ENCODE results near the gene ETFDH.
"Not testable (repeated sequence)": the region's sequence is repeated elsewhere in the genome, so short reads cannot be mapped to it uniquely, and the experiment has no call there.

ETFDH gene

DNA sequence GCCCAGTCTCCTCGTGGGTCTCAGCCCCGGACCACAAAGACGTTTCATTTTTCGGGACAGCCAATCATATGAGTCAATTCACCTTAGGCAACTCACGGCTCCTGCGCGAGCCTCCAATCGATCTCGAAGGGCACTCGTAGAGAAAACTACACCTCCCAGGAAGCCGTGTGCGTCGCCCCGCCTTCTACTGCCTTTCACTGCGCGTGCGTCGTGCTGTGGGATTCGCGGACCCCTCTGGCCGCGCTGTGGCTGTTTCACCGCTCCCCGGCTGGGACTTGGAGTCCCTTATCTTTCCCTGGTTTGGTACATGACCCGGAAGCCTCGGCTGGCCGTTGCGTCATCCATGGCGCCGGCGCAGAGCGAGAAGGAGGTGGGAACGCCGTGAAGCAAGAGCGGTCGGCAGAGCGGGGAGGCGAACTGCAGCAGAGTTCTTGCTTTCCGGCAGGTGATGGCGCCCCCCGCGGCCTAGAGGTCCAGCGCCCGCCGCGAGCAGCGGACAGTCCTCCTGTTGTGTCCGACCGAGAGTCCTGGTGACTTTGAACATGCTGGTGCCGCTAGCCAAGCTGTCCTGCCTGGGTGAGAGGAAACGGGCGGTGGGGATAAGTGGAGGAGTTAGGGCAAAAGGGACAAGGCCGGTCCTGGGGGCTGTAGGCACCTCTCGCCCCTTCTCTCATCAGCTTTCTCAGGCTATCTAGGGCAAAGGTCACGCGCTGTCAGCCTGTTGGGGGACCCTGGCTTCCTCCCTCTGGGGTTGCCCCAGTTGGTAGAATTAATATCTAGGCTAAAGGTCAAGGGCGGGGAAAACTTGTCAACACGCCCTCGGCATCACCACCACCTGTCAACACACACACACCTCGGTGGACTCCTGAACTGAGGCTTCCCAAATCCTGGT is at the start of gene ETFDH:
ETFDH (plus strand) TSS at position 382 of the 892 bp plus-strand sequence; CDS start at position 543, 161 bp downstream.
- peak; percentile 99 for DNase-seq

DNA sequence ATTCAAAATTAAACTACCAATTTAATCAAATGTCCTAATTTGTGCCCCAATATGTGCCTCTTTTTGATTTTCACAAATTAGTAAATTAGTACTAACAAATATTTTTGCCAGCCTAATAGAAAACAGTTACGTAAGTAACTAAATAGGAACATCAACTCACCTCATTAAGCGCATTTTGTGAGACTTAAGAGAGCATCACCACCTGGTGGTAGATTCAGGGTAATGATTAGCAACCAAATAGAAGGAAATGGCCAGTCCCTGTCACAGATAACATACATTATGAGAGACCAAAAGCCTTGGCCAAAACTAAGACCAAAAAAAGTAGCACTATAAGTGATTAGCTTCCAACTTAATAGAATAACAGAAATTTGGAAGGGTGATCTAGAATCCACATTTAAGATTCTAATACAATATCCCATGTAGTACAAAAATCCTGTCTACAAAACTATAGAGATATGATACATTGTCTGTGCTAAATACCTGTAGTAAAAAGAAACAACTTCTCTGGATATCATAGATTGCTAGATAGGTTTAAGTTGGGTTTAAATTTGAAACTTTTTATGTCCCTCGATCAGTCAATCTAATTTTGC is 47.1 kb upstream of the ETFDH start:
- peak; percentile 75 for DNase-seq

DNA sequence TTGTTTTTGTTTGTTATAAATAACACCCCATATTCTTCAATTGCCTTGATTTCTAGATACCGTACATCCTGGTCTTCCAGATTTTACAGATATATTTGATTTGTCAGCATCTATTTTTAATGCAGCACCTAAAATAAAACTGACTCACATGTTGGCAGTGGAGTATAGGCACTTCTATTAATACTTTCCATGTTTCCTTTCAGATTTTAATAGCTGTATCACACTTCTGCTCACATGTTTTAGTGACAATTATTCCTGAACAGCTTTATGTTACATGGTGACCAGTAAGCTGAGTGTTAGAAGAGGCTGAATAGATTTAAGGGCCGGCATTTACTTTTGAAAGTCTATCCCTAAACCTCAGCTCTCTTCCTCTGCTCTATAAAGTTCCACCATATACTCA is 46.6 kb upstream of the ETFDH start:
- DNase-seq, result no peak

DNA sequence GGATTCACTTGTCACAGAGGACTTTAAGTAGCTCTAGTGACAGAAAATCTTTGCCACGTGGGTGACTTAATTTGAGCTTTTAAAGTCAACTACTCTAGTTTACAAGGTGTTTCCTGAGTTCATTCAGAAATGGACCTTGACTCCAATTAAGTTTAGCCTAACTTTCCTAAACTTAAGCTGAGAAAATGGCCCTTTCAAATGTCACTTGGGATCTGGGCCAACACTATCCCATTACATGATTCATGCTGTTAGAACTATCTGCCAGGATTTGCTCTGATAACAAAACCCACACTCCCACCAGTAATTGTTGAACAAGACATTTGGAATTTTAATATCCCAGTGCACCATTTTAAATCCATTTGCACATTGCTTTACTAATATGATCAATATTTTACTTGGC is 41.2 kb upstream of the ETFDH start:
- DNase-seq, result peak; percentile 47

DNA sequence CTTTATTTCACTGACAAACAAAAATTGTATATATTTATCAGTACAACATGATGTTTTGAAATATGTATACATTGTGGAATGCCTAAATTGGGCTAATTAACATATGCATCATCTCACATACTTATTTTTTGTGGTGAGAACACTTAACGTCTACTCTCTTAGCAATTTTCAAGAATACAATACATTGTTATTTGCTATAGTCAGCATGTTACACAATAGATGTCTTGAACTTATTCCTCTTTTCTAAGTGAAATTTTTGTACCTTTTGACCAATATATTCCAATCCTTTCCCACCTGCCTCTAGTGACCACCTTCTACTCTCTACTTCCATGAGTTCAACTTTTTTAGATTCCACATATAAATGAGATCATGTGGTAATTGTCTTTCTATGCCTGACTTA is 35.5 kb upstream of the ETFDH start:
- DNase-seq, result no peak

DNA sequence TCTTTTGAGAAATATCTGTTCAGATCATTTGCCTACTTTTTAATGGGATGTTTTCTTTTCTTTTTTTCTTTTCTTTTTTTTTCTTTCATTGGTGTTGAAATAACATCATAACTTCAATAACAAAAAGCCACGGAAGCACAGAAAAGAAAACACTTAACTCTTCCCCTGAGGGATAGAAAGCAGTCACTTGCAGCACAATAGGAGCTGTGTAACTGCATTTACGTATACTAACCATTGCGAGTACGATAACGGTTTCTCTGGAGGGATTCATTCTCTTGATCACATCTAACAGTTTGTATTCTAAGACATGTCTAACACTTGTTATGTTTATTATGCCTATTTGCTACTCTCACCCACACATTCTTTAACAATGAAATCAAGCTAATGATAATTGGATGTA is 27.7 kb upstream of the ETFDH start:
- no peak for DNase-seq

DNA sequence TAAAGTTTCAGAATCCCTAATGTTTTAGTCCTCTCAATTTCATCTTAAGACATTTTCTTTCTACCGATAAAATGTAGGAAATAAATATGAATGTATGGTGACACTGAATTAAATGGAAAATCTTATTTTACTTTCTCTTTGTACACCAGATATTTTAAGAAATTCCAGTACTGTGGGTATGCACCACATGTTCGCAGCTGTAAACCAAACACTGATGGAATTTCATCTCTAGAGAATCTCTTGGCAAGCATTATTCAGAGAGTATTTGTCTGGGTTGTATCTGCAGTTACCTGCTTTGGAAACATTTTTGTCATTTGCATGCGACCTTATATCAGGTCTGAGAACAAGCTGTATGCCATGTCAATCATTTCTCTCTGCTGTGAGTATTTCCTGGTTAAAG is 27.3 kb upstream of the ETFDH start:
- no peak for DNase-seq

DNA sequence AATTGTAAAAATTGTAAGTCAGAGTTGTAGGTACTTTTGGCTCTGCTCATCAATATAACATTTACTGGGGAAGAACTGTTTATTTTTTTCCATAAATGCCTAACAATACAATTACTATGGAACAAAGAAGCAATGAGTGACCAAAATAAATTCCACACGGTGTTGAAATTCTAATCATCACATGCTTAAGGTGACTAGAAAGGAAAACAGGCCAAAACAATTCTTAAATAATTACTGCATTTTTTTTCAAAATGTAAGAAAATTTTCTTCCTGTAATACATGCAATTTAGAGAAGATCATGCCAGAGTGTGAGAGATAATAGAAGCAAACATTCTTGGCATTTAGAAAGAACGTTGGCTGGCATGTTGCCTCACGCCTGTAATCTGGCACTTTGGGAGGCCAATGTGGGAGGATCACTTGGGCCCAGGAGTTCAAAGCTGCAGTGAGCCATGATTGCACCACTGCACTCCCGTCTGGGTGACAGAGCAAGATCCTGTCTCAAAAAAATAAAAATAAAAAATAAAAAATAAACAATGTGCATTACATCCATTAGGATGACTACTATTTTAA is 22.9 kb upstream of the ETFDH start:
- no peak for DNase-seq

DNA sequence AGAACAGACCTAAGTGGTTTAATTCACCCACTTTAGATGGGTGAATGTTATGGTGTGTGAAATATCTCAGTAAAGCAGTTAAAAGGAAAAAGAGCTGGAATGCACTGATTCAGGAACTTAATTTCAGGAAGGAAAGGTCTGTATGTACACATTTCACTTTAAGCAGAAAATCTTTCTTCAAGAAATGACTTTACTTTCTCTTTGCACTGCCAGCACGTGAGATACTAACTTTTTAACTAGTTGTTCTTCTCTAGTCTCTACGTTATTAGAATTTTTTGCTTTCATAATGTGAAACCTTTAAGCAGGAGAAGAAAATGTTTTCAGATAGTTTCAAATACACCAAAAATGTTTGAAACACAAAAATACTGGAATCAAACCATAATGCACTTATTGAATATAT is 19.2 kb upstream of the ETFDH start:
- no peak for DNase-seq

DNA sequence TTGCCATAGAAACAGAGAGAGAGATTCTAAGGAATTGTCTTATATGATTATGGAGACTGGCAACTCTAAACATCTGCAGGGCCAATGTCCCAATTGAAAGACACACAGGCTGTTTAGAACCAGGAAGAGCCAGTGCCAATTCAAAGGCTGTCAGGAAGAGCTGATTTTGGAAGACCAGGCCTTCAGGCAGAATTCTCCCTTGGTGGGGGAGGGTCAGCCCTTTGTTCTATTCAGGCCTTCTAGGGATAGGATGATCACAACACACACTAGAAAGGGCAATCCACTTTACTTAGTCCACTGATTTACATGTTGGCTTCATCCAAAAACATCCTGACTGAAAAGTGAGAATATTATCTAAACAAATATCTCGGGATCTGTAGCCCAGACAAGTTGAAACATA is 15.7 kb upstream of the ETFDH start:
- no peak for DNase-seq

DNA sequence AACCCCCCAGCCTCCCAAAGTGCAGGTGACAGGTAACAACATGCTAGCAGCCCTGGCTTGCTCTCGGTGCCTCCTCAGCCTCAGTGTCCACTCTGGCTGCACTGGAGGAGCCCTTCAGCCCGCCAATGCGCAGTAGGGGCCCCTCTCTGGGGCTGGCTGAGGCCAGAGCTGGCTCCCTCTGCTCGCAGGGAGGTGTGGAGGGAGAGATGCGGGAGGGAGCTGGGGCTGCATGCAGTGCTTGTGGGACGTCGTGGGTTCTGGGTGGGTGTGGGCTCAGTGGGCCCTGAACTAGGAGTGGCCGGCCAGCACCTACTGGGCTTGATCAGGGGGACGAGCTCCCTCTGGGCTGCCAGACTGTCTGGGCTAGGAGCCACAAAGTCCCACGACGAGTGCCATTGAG is 14.8 kb upstream of the ETFDH start:
- DNase-seq, result no peak

DNA sequence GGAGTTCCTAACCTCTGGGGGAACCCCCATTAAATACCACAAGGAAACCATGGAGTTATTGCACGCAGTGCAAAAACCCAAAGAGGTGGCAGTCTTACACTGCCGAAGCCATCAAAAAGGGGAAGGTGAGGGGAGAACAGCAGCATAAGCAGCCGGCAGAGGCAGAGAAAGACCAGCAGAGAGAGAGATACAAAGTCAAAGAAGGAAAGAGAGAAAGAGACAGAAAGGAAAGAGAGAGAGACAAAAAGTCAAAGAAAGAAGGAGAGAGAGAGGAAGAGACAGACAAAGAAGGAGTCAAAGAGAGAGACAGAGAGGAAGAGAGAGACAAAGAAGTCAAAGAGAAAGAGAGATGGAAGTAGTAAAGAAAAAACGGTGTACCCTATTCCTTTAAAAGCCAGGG is 8.8 kb upstream of the ETFDH start:
- not testable (repeated sequence) for DNase-seq

DNA sequence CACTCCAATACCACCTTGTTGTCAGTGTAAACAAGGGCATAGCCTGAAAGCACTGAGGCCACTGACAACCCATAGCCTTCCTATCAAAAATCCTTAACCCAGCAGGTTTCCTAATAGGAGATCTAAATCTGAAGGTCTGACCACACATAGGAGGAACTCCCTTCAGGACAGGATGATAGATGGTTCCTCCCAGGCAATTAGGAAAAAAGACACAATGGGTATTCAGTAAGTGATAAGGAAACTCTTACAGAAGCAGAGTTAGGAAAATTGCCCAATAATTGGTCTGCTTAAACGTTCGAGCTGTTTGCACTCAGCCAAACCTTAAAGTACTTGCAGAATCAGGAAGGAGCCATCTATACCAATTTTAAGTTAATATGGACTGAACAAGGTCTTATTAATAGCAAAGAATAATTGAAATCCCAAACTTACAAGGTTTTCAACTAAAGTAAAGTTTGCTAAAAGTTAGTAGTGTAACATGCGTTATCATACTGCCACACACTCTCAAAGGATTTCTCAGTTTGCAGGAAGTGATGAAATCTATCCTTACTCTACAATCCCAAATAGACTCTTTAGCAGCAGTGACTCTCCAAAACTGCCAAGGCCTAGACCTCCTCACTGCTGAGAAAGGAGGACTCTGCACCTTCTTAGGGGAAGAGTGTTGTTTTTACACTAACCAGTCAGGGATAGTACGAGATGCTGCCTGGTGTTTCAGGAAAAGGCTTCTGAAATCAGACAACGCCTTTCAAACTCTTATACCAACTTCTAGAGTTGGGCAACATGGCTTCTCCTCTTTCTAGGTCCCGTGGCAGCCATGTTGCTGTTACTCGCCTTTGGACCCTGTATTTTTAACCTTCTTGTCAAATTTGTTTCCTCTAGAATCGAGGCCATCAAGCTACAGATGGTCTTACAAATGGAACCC is 8.1 kb upstream of the ETFDH start:
- DNase-seq, result not testable (repeated sequence)

DNA sequence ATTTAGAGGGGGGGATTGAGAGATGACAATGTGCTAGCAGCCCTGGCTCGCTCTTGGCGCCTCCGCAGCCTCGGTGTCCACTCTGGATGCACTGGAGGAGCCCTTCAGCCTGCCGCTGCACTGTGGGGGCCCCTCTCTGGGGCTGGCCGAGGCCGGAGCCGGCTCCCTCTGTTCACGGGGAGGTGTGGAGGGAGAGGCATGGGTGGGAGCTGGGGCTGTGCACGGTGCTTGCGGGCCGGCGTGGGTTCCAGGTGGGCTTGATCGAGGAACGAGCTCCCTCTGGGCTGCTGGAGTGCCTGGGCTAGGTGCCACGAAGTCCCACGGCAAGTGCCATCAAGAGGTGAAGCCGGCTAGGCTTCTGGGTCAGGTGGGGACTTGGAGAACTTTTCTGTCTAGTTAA is 7.3 kb upstream of the ETFDH start:
- no peak for DNase-seq

DNA sequence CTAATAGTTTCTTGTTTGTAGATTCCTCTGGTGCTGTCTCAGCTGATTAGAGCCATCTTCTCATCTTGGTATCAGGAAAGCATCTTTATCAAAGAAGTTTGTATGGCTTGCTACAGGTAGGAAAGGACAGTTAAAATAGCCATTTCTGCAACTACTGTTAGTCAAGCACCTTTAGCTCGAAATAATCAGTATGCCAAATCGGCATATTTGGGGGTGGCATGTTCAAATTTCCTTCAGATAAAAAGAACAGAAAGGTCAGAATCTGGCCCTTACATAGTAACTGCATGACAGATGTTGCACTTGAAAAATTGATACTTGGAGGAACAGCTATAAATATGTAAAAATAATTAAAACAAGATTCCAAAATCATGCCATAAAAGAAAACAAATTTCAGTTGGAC is 5.2 kb upstream of the ETFDH start:
- no peak for DNase-seq

DNA sequence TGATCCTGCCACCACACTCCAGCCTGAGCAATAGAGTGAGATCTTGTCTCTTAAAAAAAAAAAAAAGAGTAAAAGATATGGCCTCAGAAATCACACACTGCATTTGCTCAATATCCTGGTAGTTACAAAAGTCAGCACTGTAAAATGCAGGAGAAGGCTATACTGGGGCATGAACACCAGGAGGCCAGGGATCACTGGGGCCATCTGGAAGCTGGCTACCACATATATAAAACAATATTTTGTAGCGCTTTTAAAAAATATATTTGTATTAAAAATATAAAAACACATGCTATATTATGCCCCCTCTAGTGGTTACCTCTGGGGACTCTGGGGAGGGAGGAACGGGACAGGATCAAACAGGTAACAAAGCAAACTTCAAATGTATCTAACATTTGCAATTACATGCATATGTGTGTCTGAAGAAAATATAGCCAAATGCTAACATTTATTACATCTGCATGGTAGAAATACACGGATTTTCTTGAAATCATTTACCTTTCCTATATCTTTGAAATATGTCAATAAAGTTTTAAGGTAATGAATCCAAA is 4.4 kb upstream of the ETFDH start:
- peak; percentile 35 for DNase-seq

DNA sequence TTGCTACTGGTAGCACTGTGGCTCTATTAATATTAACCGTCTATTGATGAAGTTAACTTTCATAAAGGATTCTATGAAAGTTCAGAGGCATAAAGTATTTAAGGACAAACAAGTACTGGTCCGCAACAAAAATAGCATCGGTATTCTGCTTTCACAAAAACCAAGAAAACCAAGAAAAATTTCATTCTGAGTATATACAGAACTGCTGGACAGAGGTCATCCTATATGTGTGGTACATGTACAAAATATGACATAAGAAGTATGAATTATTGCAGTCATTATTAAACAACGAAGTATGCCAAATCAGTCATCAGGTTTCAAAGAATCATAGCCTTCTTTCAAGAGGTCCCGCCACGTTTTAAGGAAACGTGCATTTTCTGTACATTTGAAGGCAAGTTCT is 2.8 kb upstream of the ETFDH start:
- DNase-seq, result no peak

DNA sequence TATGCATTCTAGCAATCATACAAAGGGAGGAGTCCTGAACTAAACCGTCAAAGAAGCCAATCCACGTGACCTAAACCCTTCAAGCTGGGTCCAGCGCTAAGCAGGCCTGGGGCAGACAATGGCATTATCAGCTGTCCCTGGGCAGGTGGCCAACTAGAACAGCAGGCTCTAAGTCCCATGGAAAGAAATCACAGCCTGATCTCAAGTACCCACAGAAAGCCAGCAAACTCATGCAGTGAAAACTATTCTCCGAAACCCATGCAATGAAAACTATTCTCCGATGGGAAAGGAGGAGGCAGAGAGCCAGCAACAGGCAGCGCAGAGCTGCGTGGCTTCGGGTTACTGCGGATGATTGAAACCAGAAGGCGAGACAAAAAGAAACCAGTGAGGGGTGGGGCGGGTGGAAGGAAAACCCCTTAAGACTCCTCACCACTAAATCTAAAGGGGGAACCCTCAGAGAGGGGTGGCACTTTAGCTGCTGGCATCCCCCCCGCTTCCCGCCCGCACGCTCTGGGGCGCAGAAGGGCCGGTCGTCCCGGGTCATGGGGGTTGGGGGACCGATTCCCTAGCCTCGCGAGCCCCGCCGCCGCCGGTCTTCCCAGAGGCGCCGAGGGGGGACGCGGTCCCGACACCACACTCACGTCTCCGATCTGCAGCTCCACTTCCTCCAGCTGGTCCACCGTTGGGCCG is 976 bp upstream of the ETFDH start:
- peak; percentile 90 for DNase-seq

DNA sequence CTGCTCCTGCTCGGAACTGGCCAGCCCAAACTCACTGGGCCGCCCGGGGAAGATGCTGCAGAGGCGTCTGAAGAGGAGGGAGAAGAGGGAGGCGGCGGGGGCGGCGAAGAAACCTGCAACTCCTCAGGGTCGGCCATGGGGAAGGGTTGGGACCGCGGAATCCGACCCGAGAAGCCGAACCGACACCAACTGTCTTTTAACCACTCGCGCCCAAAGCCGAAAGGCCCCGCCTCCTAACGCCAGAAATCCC is 506 bp upstream of the ETFDH start, which contains the start of gene C4orf46:
C4orf46 (minus strand) TSS at position 223 of the 250 bp plus-strand sequence; CDS start at position 137, 86 bp downstream.
- DNase-seq, result no peak

DNA sequence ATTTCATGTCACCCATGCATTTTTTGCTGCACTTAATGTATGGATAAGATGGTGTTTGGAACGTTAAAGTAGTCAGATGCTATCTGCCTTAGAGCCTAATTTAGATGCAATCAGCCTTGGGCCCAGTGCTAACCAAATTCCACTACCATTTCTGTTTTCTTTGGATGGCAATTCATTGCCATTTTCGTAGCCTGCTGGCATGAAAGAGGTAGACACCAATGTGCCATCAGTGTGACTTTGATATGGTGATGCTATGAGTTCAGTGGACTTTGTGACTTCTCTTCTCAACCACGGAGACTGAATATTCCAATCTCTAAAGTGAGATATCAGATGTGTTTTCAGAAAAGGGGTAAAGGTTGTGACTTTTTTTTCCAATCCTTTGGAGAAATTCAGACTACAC is 1.5 kb downstream of the ETFDH start:
- no peak for DNase-seq

DNA sequence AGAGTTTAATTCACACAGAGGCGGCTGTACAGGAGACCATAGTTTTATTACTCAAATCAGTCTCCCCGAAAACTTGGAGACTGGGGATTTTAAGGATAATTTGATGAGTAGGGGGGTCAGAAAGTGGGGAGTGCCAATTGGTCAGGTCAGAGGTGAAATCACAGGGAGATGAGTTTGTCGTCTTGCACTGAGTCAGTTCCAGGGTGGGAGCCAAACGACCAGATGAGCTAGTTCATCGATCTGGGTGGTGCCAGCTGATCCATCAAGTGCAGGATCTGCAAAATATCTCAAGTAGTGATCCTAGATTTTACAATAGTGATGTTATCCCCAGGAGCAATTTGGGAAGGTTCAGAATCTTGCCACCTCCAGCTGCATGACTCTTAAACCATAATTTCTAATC is 4.0 kb downstream of the ETFDH start:
- no peak for DNase-seq

DNA sequence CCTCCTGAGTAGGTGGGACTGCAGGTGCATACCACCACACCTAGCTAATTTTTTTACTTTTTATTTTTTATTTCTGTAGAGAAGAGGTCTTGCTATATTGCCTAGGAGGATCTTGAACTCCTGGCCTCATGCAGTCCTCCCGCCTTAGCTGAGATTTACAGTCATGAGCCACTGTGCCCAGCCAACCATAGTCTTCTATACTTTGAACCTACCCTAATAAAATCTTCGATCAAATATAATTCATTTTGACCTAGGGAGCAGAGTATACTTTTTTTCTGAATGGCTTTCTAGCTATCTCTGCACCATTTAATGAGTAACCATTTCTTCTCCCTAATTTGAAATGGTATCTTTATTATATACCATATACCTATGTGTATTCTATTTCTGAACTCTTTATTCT is 6.7 kb downstream of the ETFDH start:
- no peak for DNase-seq

All from NCI-H82 (cell line).